H9 (cell line): ENCODE measurements around the gene ITGA8. TPM values are rescaled to one million over a fixed set of nuclear protein-coding genes. Genes with fewer than 3 reads are reported as not detected.

Source experiments
- DNase-seq: peaks from one replicate; pipeline ENCODE4 v3.0.0-alpha.2; 2017
- H2AFZ ChIP-seq: one replicate; pipeline ENCODE4 v1.6.1; 2013; ENCODE audit warnings: mild to moderate bottlenecking, low read length, control low read depth, moderate library complexity
- H2AK5ac ChIP-seq: 2 replicates; pipeline ENCODE4 v1.6.1; 2013; ENCODE audit warnings: low read length, control low read depth, mixed read lengths; ENCODE audit not compliant: insufficient read length
- H2BK120ac ChIP-seq: one replicate; pipeline ENCODE4 v1.6.1; 2013; ENCODE audit warnings: low read depth, mild to moderate bottlenecking, low read length, control low read depth, inconsistent platforms; ENCODE audit not compliant: poor library complexity, severe bottlenecking
- H2BK12ac ChIP-seq: 2 replicates; pipeline ENCODE4 v1.6.1; 2013; ENCODE audit warnings: low read length, control low read depth, mixed read lengths, low read depth; ENCODE audit not compliant: insufficient read length
- H2BK15ac ChIP-seq: 2 replicates; pipeline ENCODE4 v1.6.1; 2013; ENCODE audit warnings: low read depth, low read length, control low read depth
- H2BK20ac ChIP-seq: one replicate; pipeline ENCODE4 v1.6.1; 2013; ENCODE audit warnings: low read depth, mild to moderate bottlenecking, low read length, control low read depth, inconsistent platforms; ENCODE audit not compliant: poor library complexity, severe bottlenecking
- H2BK5ac ChIP-seq: 2 replicates; pipeline ENCODE4 v1.6.1; 2013; ENCODE audit warnings: low read length, control low read depth, mixed read lengths; ENCODE audit not compliant: insufficient read length
- H3K14ac ChIP-seq: 2 replicates; pipeline ENCODE4 v1.6.1; 2013; ENCODE audit warnings: low read length, control low read depth; ENCODE audit not compliant: insufficient read depth
- H3K18ac ChIP-seq: 2 replicates; pipeline ENCODE4 v1.6.1; 2013; ENCODE audit warnings: low read depth, mild to moderate bottlenecking, mixed read lengths, low read length, control low read depth; ENCODE audit not compliant: insufficient read length
- H3K23ac ChIP-seq: 2 replicates; pipeline ENCODE4 v1.6.1; 2013; ENCODE audit warnings: low read length, control low read depth, mixed read lengths, low read depth; ENCODE audit not compliant: insufficient read length
- H3K23me2 ChIP-seq: 2 replicates; pipeline ENCODE4 v1.6.1; 2013; ENCODE audit warnings: low read depth, mild to moderate bottlenecking, mixed read lengths, low read length, control low read depth; ENCODE audit not compliant: insufficient read length, poor library complexity, severe bottlenecking
- H3K27ac ChIP-seq: 2 replicates; pipeline ENCODE4 v1.5.1; 2013; ENCODE audit warnings: low read length, control low read depth, mixed read lengths, low read depth; ENCODE audit not compliant: insufficient read length
- H3K27me3 ChIP-seq: 2 replicates; pipeline ENCODE4 v1.6.1; 2013; ENCODE audit warnings: low read length, control low read depth, inconsistent platforms; ENCODE audit not compliant: insufficient read depth
- H3K4ac ChIP-seq: 2 replicates; pipeline ENCODE4 v1.6.1; 2013; ENCODE audit warnings: low read depth, mild to moderate bottlenecking, control low read depth, inconsistent platforms, low read length, moderate library complexity
- H3K4me1 ChIP-seq: 2 replicates; pipeline ENCODE4 v1.6.1; 2013; ENCODE audit warnings: low read length, control low read depth, inconsistent platforms; ENCODE audit not compliant: insufficient read depth
- H3K4me2 ChIP-seq: 2 replicates; pipeline ENCODE4 v1.6.1; 2013; ENCODE audit warnings: low read length, control low read depth, mixed read lengths; ENCODE audit not compliant: insufficient read length, insufficient read depth
- H3K56ac ChIP-seq: 2 replicates; pipeline ENCODE4 v1.6.1; 2013; ENCODE audit warnings: low read depth, mild to moderate bottlenecking, mixed read lengths, low read length, control low read depth; ENCODE audit not compliant: insufficient read length
- H3K79me1 ChIP-seq: 2 replicates; pipeline ENCODE4 v1.6.1; 2013; ENCODE audit warnings: low read depth, mild to moderate bottlenecking, moderate library complexity, low read length, control low read depth, inconsistent platforms; ENCODE audit not compliant: insufficient read depth, poor library complexity, severe bottlenecking
- H3K79me2 ChIP-seq: 2 replicates; pipeline ENCODE4 v1.6.1; 2013; ENCODE audit warnings: low read length, control low read depth, inconsistent platforms; ENCODE audit not compliant: insufficient read depth
- H3K9ac ChIP-seq: 2 replicates; pipeline ENCODE4 v1.6.1; 2013; ENCODE audit warnings: low read length, control low read depth, mixed read lengths; ENCODE audit not compliant: insufficient read length; ENCODE audit errors: extremely low read depth
- H3K9me3 ChIP-seq: one replicate; pipeline ENCODE4 v1.6.1; 2013; ENCODE audit warnings: low read depth, low read length, inconsistent platforms; ENCODE audit not compliant: control insufficient read depth
- H3T11ph ChIP-seq: one replicate; pipeline ENCODE4 v1.6.1; 2013; ENCODE audit warnings: mild to moderate bottlenecking, low read length, control low read depth, inconsistent platforms
- H4K20me1 ChIP-seq: one replicate; pipeline ENCODE4 v1.6.1; 2013; ENCODE audit not compliant: control insufficient read depth, insufficient read length, insufficient read depth
- H4K5ac ChIP-seq: 2 replicates; pipeline ENCODE4 v1.6.1; 2013; ENCODE audit warnings: low read depth, mild to moderate bottlenecking, mixed read lengths, low read length, control low read depth; ENCODE audit not compliant: insufficient read length
- H4K8ac ChIP-seq: replicated peaks from 2 replicates; pipeline ENCODE4 v1.6.1; 2013; ENCODE audit warnings: low read length, control low read depth, mixed read lengths, low read depth; ENCODE audit not compliant: insufficient read length
- H4K91ac ChIP-seq: 2 replicates; pipeline ENCODE4 v1.6.1; 2013; ENCODE audit warnings: low read depth, mild to moderate bottlenecking, moderate library complexity, mixed read lengths, low read length, control low read depth; ENCODE audit not compliant: insufficient read length
- H3K27ac Mint-ChIP-seq, 3 experiments: 2 replicates in 2 of 3; 3 replicates in 1 of 3; pipeline ENCODE4 v1.8.0; 2020 to 2021; ENCODE audit warnings: mixed read lengths in 3 of 3, mild to moderate bottlenecking in 1 of 3, moderate library complexity in 1 of 3
- H3K27me3 Mint-ChIP-seq: 2 replicates; pipeline ENCODE4 v1.8.0; 2021; ENCODE audit warnings: low read depth, mild to moderate bottlenecking, moderate library complexity, mixed read lengths
- H3K36me3 Mint-ChIP-seq, 3 experiments: 2 replicates in 2 of 3; 3 replicates in 1 of 3; pipeline ENCODE4 v1.8.0; 2020 to 2021; ENCODE audit warnings: low read depth in 3 of 3, mixed read lengths in 3 of 3; ENCODE audit not compliant: insufficient read depth in 1 of 3
- H3K4me1 Mint-ChIP-seq, 2 experiments: 2 replicates each; pipeline ENCODE4 v1.8.0; 2020; ENCODE audit warnings: mixed read lengths in 2 of 2
- H3K4me3 Mint-ChIP-seq, 2 experiments: 2 replicates in 1 of 2; 3 replicates in 1 of 2; pipeline ENCODE4 v1.8.0; 2020 to 2021; ENCODE audit warnings: mild to moderate bottlenecking in 2 of 2, mixed read lengths in 2 of 2, moderate library complexity in 1 of 2
- H3K9me3 Mint-ChIP-seq, 2 experiments: 2 replicates in 1 of 2; 3 replicates in 1 of 2; pipeline ENCODE4 v1.8.0; 2020; ENCODE audit warnings: mild to moderate bottlenecking in 2 of 2, mixed read lengths in 2 of 2, moderate library complexity in 1 of 2
- WGBS: extraction: QIAGEN DNeasy Blood & Tissue Kit; methylation state at CpG from one replicate; pipeline ENCODE4 v1.1.7; 2013; ENCODE audit warnings: missing lambda C conversion rate, low lambda C conversion rate, mixed read lengths; ENCODE audit not compliant: insufficient read length; ENCODE audit errors: extremely low coverage; 5-methylcytosine and 5-hydroxymethylcytosine counted together
- total RNA-seq: library from RNA; stranded (reverse); gene quantifications from 2 replicates; pipeline ENCODE4 v1.2.1, GENCODE V29; 2021
- TF ChIP-seq, protein P1 (sequence below): fragments of 200-600 bp; sonication (generic); conservative IDR thresholded peaks from 3 replicates; pipeline ENCODE4 v1.8.0; 2021; ENCODE audit warnings: antibody characterized with exemption, mild to moderate bottlenecking

ITGA8 gene
- total RNA-seq, 1 experiment from 2014 or later: not detected

DNA sequence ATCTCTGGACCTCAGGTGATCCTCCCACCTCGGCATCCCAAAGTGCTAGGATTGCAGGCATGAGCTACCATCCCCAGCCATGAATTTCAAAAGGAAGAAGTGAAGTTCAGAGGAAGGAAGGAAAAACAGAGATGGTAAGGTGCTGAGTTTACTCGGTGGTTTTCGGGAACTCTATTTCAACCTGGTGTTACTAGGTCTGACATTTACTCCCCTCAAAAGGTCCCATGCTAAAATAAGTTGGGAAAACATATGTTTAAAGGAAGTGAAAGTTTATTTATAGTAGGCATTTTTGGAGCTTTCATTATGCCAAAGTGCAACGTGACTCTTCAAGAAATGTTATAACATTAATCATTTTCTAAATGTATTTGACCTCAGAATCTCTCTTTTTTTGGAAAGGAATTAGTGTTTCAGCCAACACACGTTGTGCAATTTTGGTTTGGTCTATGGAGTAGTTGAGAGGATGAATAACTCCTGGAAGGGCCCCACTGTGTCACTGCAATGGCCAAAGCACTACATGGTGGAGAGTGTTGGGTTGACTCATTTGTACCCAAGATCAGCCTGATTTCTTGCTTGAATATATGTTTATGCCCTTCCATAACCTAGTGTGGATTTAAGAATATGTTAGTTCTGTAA, 233.9 kb downstream of the ITGA8 start:
- no peak overlapping the region for H2BK5ac ChIP-seq
- H4K20me1 ChIP-seq: no peaks in the 10 kb centered on the region
- H2AK5ac ChIP-seq: no peak overlapping the region
- H3K79me1 ChIP-seq: no peaks in the 10 kb centered on the region
- no peak overlapping the region for H3K4ac ChIP-seq
- WGBS: no CpG with 5 or more reads among the region's 5 CpGs
- H4K8ac ChIP-seq: no peak overlapping the region
- no peaks in the 10 kb centered on the region for H3K23me2 ChIP-seq
- TF ChIP-seq, protein P1, sequence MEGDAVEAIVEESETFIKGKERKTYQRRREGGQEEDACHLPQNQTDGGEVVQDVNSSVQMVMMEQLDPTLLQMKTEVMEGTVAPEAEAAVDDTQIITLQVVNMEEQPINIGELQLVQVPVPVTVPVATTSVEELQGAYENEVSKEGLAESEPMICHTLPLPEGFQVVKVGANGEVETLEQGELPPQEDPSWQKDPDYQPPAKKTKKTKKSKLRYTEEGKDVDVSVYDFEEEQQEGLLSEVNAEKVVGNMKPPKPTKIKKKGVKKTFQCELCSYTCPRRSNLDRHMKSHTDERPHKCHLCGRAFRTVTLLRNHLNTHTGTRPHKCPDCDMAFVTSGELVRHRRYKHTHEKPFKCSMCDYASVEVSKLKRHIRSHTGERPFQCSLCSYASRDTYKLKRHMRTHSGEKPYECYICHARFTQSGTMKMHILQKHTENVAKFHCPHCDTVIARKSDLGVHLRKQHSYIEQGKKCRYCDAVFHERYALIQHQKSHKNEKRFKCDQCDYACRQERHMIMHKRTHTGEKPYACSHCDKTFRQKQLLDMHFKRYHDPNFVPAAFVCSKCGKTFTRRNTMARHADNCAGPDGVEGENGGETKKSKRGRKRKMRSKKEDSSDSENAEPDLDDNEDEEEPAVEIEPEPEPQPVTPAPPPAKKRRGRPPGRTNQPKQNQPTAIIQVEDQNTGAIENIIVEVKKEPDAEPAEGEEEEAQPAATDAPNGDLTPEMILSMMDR: no peak
- Mint-ChIP-seq H3K27me3 (peaks cover 84% of the 10 kb centered on the region), H3K4me3 (no peak overlapping the region), H3K4me1 (no peaks in the 10 kb centered on the region), H3K36me3 (no peaks in the 10 kb centered on the region), H3K9me3 (no peaks in the 10 kb centered on the region; a peak in 1 of 5 replicates), H3K27ac (no peak overlapping the region)
- no peak overlapping the region for H3K23ac ChIP-seq
- H3K14ac ChIP-seq: no peak overlapping the region
- no peak overlapping the region for H2BK120ac ChIP-seq
- no peak overlapping the region for H3T11ph ChIP-seq
- H4K5ac ChIP-seq: no peak overlapping the region
- no peaks in the 10 kb centered on the region for H3K4me1 ChIP-seq
- DNase-seq: no peak
- H2BK12ac ChIP-seq: no peak overlapping the region
- H3K56ac ChIP-seq: no peak overlapping the region
- no peak overlapping the region for H2AFZ ChIP-seq
- no peak overlapping the region for H3K9ac ChIP-seq
- H3K9me3 ChIP-seq: no peaks in the 10 kb centered on the region
- H3K27ac ChIP-seq: no peak overlapping the region
- no peak overlapping the region for H2BK15ac ChIP-seq
- no peak overlapping the region for H4K91ac ChIP-seq
- no peak overlapping the region for H3K4me2 ChIP-seq
- H3K18ac ChIP-seq: no peak overlapping the region
- peaks cover 2% of the 10 kb centered on the region; the same call in 1 of the 2 replicates for H3K27me3 ChIP-seq
- H3K79me2 ChIP-seq: no peaks in the 10 kb centered on the region
- H2BK20ac ChIP-seq: no peak overlapping the region
